H1 (cell line): Measurements from ENCODE around the gene IFRD1. TPM values are rescaled to one million over a fixed set of nuclear protein-coding genes. Genes with fewer than 3 reads are reported as not detected.

Experiments
- CTCF ChIA-PET: fragments of 300-600 bp; sonication (Branson Sonifier 250); formaldehyde crosslinking; loops from one replicate; lab custom pipeline; 2021; ENCODE audit not compliant: partially characterized antibody; lab: Charles Lee
- POLR2A ChIA-PET: fragments of 300-600 bp; sonication (Branson Sonifier 250); formaldehyde crosslinking; loops from one replicate; lab custom pipeline; 2021; ENCODE audit warnings: inconsistent platforms; ENCODE audit not compliant: partially characterized antibody; lab: Charles Lee
- DNase-seq, 2 experiments: peaks; one replicate each; pipeline versions ENCODE4 v3.0.0 to v3.0.0-alpha.2; 2010 to 2022; ENCODE audit warnings: low spot score in 2 of 2, low read depth in 1 of 2, mixed read lengths in 1 of 2
- FAIRE-seq: peaks from 2 replicates; lab custom pipeline; 2011; peaks lifted over from hg19 to GRCh38; lab: Jason Lieb, UNC
- H2AFZ ChIP-seq: 2 replicates; pipeline ENCODE4 v1.8.1; 2012; ENCODE audit warnings: low read length, inconsistent platforms
- H2AK5ac ChIP-seq: 2 replicates; pipeline ENCODE4 v1.6.1; 2013; ENCODE audit warnings: low read depth, low read length
- H2BK120ac ChIP-seq: replicated peaks from 2 replicates; pipeline ENCODE3; 2013; ENCODE audit warnings: low read depth, low read length, inconsistent platforms
- H2BK12ac ChIP-seq: 2 replicates; pipeline ENCODE4 v1.6.1; 2013; ENCODE audit warnings: low read depth, low read length
- H2BK15ac ChIP-seq: 2 replicates; pipeline ENCODE4 v1.6.1; 2013; ENCODE audit warnings: low read length
- H2BK20ac ChIP-seq: 2 replicates; pipeline ENCODE4 v1.6.1; 2013; ENCODE audit warnings: low read length
- H2BK5ac ChIP-seq: 2 replicates; pipeline ENCODE4 v1.6.1; 2013; ENCODE audit warnings: low read depth, low read length
- H3K14ac ChIP-seq: 2 replicates; pipeline ENCODE4 v1.6.1; 2013; ENCODE audit warnings: inconsistent platforms; ENCODE audit not compliant: insufficient read length
- H3K18ac ChIP-seq: 2 replicates; pipeline ENCODE4 v1.6.1; 2013; ENCODE audit warnings: low read length; ENCODE audit errors: extremely low read depth
- H3K23ac ChIP-seq: 2 replicates; pipeline ENCODE4 v1.6.1; 2013; ENCODE audit warnings: inconsistent platforms; ENCODE audit not compliant: insufficient read length
- H3K23me2 ChIP-seq: 2 replicates; pipeline ENCODE4 v1.6.1; 2013; ENCODE audit warnings: low read depth, low read length
- H3K27ac ChIP-seq: 2 replicates; pipeline ENCODE4 v1.6.1; 2011; ENCODE audit warnings: low read depth, low read length, inconsistent platforms
- H3K27me3 ChIP-seq, 4 experiments: replicated peaks in 1 of 4; 1 replicate in 1 of 4; 2 replicates in 3 of 4; pipeline versions ENCODE4 v1.6.1 to v1.8.1; 2011 to 2013; ENCODE audit warnings: low read length in 3 of 4, mild to moderate bottlenecking in 3 of 4, inconsistent platforms in 2 of 4, mixed read lengths in 2 of 4, moderate library complexity in 1 of 4; ENCODE audit not compliant: control insufficient read depth in 3 of 4, insufficient read depth in 3 of 4; ENCODE audit errors: extremely low read depth in 1 of 4
- H3K36me3 ChIP-seq, 4 experiments: 2 replicates each; pipeline versions ENCODE4 v1.6.1 to v1.8.1; 2011 to 2013; ENCODE audit warnings: mild to moderate bottlenecking in 4 of 4, low read length in 3 of 4, moderate library complexity in 2 of 4, control low read depth in 1 of 4, inconsistent platforms in 1 of 4; ENCODE audit not compliant: insufficient read depth in 4 of 4, control insufficient read depth in 2 of 4
- H3K4ac ChIP-seq: replicated peaks from 2 replicates; pipeline ENCODE3; 2013; ENCODE audit warnings: low read length, low read depth, mixed read lengths, inconsistent platforms; ENCODE audit not compliant: insufficient read length
- H3K4me1 ChIP-seq, 4 experiments: replicated peaks in 1 of 4; 1 replicate in 1 of 4; 2 replicates in 3 of 4; pipeline versions ENCODE4 v1.6.1 to v1.8.1; 2011 to 2013; ENCODE audit warnings: low read length in 3 of 4, inconsistent platforms in 2 of 4, mixed read lengths in 1 of 4; ENCODE audit not compliant: insufficient read depth in 4 of 4, control insufficient read depth in 3 of 4
- H3K4me2 ChIP-seq, 2 experiments: 2 replicates each; pipeline versions ENCODE4 v1.6.1 to v1.8.1; 2011 to 2013; ENCODE audit warnings: low read depth in 2 of 2, low read length in 2 of 2, control low read depth in 1 of 2, inconsistent platforms in 1 of 2, mild to moderate bottlenecking in 1 of 2; ENCODE audit not compliant: insufficient read depth in 1 of 2
- H3K4me3 ChIP-seq, 4 experiments: fragments of 200-600, 300-600 bp in 1 of 4; sonication (generic), shearing (Covaris generic), sonication (Bioruptor Twin) in 1 of 4; 2 replicates each; pipeline versions ENCODE4 v1.5.1 to v1.8.1; 2011 to 2016; ENCODE audit warnings: low read length in 4 of 4, low read depth in 3 of 4, control low read depth in 2 of 4, inconsistent platforms in 2 of 4, mild to moderate bottlenecking in 2 of 4, mixed read lengths in 1 of 4, moderate library complexity in 1 of 4; ENCODE audit not compliant: insufficient read depth in 2 of 4; ENCODE audit errors: extremely low read depth in 1 of 4
- H3K56ac ChIP-seq: replicated peaks from 2 replicates; pipeline ENCODE3; 2013; ENCODE audit warnings: low read depth, mild to moderate bottlenecking, mixed read lengths, low read length, inconsistent platforms; ENCODE audit not compliant: insufficient read length
- H3K79me1 ChIP-seq: 2 replicates; pipeline ENCODE4 v1.6.1; 2013; ENCODE audit warnings: low read depth, low read length, control low read depth
- H3K79me2 ChIP-seq, 2 experiments: 2 replicates each; pipeline versions ENCODE4 v1.6.1 to v1.8.1; 2012 to 2013; ENCODE audit warnings: low read length in 2 of 2, mild to moderate bottlenecking in 2 of 2, inconsistent platforms in 1 of 2; ENCODE audit not compliant: insufficient read depth in 2 of 2, control insufficient read depth in 1 of 2
- H3K9ac ChIP-seq, 4 experiments: replicated peaks in 1 of 4; 1 replicate in 1 of 4; 2 replicates in 3 of 4; pipeline versions ENCODE4 v1.6.1 to v1.8.1; 2011 to 2013; ENCODE audit warnings: low read depth in 3 of 4, low read length in 3 of 4, control low read depth in 2 of 4, mild to moderate bottlenecking in 2 of 4, moderate library complexity in 2 of 4, inconsistent platforms in 1 of 4; ENCODE audit errors: extremely low read depth in 1 of 4
- H3K9me3 ChIP-seq, 2 experiments: 2 replicates each; pipeline versions ENCODE4 v1.6.1 to v1.8.1; 2012 to 2013; ENCODE audit warnings: mild to moderate bottlenecking in 2 of 2, moderate library complexity in 2 of 2, control low read depth in 1 of 2, inconsistent platforms in 1 of 2, low read depth in 1 of 2, low read length in 1 of 2, mixed read lengths in 1 of 2; ENCODE audit not compliant: insufficient read depth in 2 of 2
- H4K20me1 ChIP-seq, 2 experiments: replicated peaks in 1 of 2; 2 replicates each; pipeline versions ENCODE3 to v1.8.1; 2011 to 2013; ENCODE audit warnings: inconsistent platforms in 2 of 2, low read length in 2 of 2, mild to moderate bottlenecking in 1 of 2; ENCODE audit not compliant: insufficient read depth in 2 of 2, control insufficient read depth in 1 of 2
- H4K5ac ChIP-seq: 2 replicates; pipeline ENCODE4 v1.6.1; 2013; ENCODE audit warnings: low read length, low read depth, mixed read lengths, inconsistent platforms; ENCODE audit not compliant: insufficient read length
- H4K8ac ChIP-seq: 2 replicates; pipeline ENCODE4 v1.8.0; 2013; ENCODE audit warnings: mild to moderate bottlenecking, moderate library complexity, low read length, inconsistent platforms; ENCODE audit not compliant: insufficient read depth; ENCODE audit errors: extremely low read depth
- H4K91ac ChIP-seq: replicated peaks from 2 replicates; pipeline ENCODE3; 2013; ENCODE audit warnings: low read length, mixed read lengths, inconsistent platforms; ENCODE audit not compliant: insufficient read length
- CBX8 ChIP-seq: fragments of 300-800, 300-1000 bp; sonication (generic); IDR thresholded peaks from 2 replicates; pipeline ENCODE4 v1.7.1; 2016; ENCODE audit warnings: low read depth, low read length, borderline replicate concordance
- SIN3A ChIP-seq, 2 experiments: IDR thresholded peaks in 1 of 2; conservative IDR thresholded peaks in 1 of 2; 2 replicates each; pipeline ENCODE4 v1.6.1; 2011 to 2012; ENCODE audit warnings: low read length in 2 of 2, improper control_type of control experiment in 1 of 2, low read depth in 1 of 2, mild to moderate bottlenecking in 1 of 2
- WGBS, 2 experiments: shearing (Covaris generic) in 1 of 2; methylation state at CpG; one replicate each; pipeline versions ENCODE4 v1.1.6 to v1.1.7; 2013 to 2015; ENCODE audit warnings: low lambda C conversion rate in 2 of 2, mixed read lengths in 2 of 2, inconsistent platforms in 1 of 2, low coverage in 1 of 2, missing lambda C conversion rate in 1 of 2; ENCODE audit not compliant: insufficient replicate concordance in 2 of 2, insufficient coverage in 1 of 2, insufficient read length in 1 of 2; ENCODE audit errors: extremely low coverage in 1 of 2, missing lambda C conversion rate in 1 of 2; 5-methylcytosine and 5-hydroxymethylcytosine counted together
- polyA plus RNA-seq, 7 experiments: library from polyadenylated mRNA; depleted of rRNA in 3 of 7; stranded (reverse) in 5 of 7; unstranded in 2 of 7; fragments of >200 nt in 5 of 7; fragments of 200-250 nt in 2 of 7; gene quantifications; 1 replicate in 5 of 7; 2 replicates in 1 of 7; 4 replicates in 1 of 7; pipeline versions ENCODE4 v1.2.1 to v1.2.3, GENCODE V29; 2011 to 2013; ENCODE audit warnings: missing spikeins in 2 of 7, mixed read lengths in 2 of 7
- total RNA-seq: library from RNA; stranded (reverse); fragmentation: NEBNext Ultra II Directional; extraction: Animal tissue kit (Norgen Biotek cat#: 25700); gene quantifications from 2 replicates; pipeline ENCODE4 v1.2.1, GENCODE V29; 2021

The IFRD1 gene
- total and polyA plus RNA-seq, 2 of the 8 experiments (the other 6 are each of a cell fraction or from before 2014, with no cell fraction given): 23.0 to 50.4 TPM

- H4K5ac ChIP-seq: no peak overlapping the region
- no peak overlapping the region for H2BK12ac ChIP-seq
- peaks cover 5 to 17% of the 10 kb centered on the region in 2 experiments; a peak in 3 of 4 replicates for H3K79me2 ChIP-seq
- no peaks in the 10 kb centered on the region for H3K9me3 ChIP-seq
- no peak overlapping the region for H3K4ac ChIP-seq
- peaks cover 5% of the 10 kb centered on the region; the same call in 1 of the 2 replicates for H3K23me2 ChIP-seq
- no peak overlapping the region for H3K18ac ChIP-seq
- peaks cover 1% of the 10 kb centered on the region in 2 experiments for H4K20me1 ChIP-seq
- no peak overlapping the region for H3K14ac ChIP-seq
- no peak overlapping the region for H2BK20ac ChIP-seq
- ChIA-PET POLR2A (interaction anchor here (1.8 kb wide), 1 partner anchor 21 kb away, joined by 4 read pairs; no protein-coding TSS in a partner anchor), CTCF (no interaction called here)
- no peak overlapping the region for H3K9ac ChIP-seq
- WGBS, 2 experiments: 71% methylated on average over 3 of the region's 3 CpGs; no CpG with 5 or more reads in 1 of the 2 experiments
- H3K56ac ChIP-seq: no peak overlapping the region
- H3K4me1 ChIP-seq: peaks cover 0 to 8% (median under 1%) of the 10 kb centered on the region in 4 experiments; a peak in 2 of 7 replicates
- H2BK5ac ChIP-seq: no peak overlapping the region
- no peak overlapping the region for H2BK15ac ChIP-seq
- no peak overlapping the region for H4K91ac ChIP-seq
- H3K4me2 ChIP-seq: no peak overlapping the region
- no peak overlapping the region for H3K4me3 ChIP-seq
- no peak overlapping the region for H2AK5ac ChIP-seq
- no peaks in the 10 kb centered on the region for H3K36me3 ChIP-seq
- H4K8ac ChIP-seq: no peak overlapping the region
- H2AFZ ChIP-seq: no peak overlapping the region
- FAIRE-seq (no peak), DNase-seq (no peak)
- no peak overlapping the region for H3K27ac ChIP-seq
- H2BK120ac ChIP-seq: no peak overlapping the region
- H3K79me1 ChIP-seq: no peaks in the 10 kb centered on the region
- H3K23ac ChIP-seq: no peak overlapping the region
- no peaks in the 10 kb centered on the region for H3K27me3 ChIP-seq
- TF ChIP-seq SIN3A (conservative IDR thresholded peaks at IDR 0.05 in 1 of 2, IDR thresholded peaks at IDR 0.05 in 1 of 2; ENCODE audit: low read depth in 1 of 2, low read length in 2 of 2) (no peak), CBX8 (no peak)
Measured at GRCh38 chr7:112447406-112447805, 2.9 kb upstream of the IFRD1 start.
